Hepatocyte (in vitro differentiated cells): ENCODE measurements around the gene SLC5A6. TPM values are rescaled to one million over a fixed set of nuclear protein-coding genes. Genes with fewer than 3 reads are reported as not detected.

Experiments used
- DNase-seq: peaks from one replicate; pipeline ENCODE4 v3.0.0-alpha.2; 2016; ENCODE audit warnings: low spot score
- H2AFZ ChIP-seq: fragments of 200-600 bp; sonication (generic); 2 replicates; pipeline ENCODE4 v1.6.0; 2016; ENCODE audit warnings: antibody characterized with exemption, mild to moderate bottlenecking
- H3K27ac ChIP-seq: fragments of 200-600 bp; sonication (generic); 2 replicates; pipeline ENCODE4 v1.5.1; 2016; ENCODE audit warnings: mild to moderate bottlenecking
- H3K27me3 ChIP-seq: fragments of 200-600 bp; sonication (generic); 2 replicates; pipeline ENCODE4 v1.6.1; 2016
- H3K36me3 ChIP-seq: fragments of 200-600 bp; sonication (generic); replicated peaks from 2 replicates; pipeline ENCODE4 v1.5.1; 2016; ENCODE audit warnings: low read depth; ENCODE audit not compliant: insufficient read depth
- H3K4me1 ChIP-seq: fragments of 200-600 bp; sonication (generic); 2 replicates; pipeline ENCODE4 v1.5.1; 2016; ENCODE audit warnings: mild to moderate bottlenecking, moderate library complexity; ENCODE audit not compliant: insufficient read depth
- H3K4me2 ChIP-seq: fragments of 200-600 bp; sonication (generic); 2 replicates; pipeline ENCODE4 v1.6.0; 2016
- H3K4me3 ChIP-seq: fragments of 200-600 bp; sonication (generic); 2 replicates; pipeline ENCODE4 v1.5.1; 2016; ENCODE audit warnings: mild to moderate bottlenecking
- H3K79me2 ChIP-seq: fragments of 200-600 bp; sonication (generic); 2 replicates; pipeline ENCODE4 v1.6.0; 2017; ENCODE audit warnings: mild to moderate bottlenecking
- H3K9me2 ChIP-seq: fragments of 200-600 bp; sonication (generic); replicated peaks from 2 replicates; pipeline ENCODE4 v1.6.0; 2017; ENCODE audit warnings: mild to moderate bottlenecking; ENCODE audit not compliant: insufficient read depth
- H3K9me3 ChIP-seq: fragments of 200-600 bp; sonication (generic); 2 replicates; pipeline ENCODE4 v1.5.1; 2016; ENCODE audit warnings: low read depth, mild to moderate bottlenecking
- H4K20me1 ChIP-seq: fragments of 200-600 bp; sonication (generic); 2 replicates; pipeline ENCODE4 v1.6.0; 2016; ENCODE audit warnings: mild to moderate bottlenecking; ENCODE audit not compliant: insufficient read depth, poor library complexity, severe bottlenecking
- EZH2 ChIP-seq: fragments of 200-600 bp; sonication (generic); IDR thresholded peaks from 2 replicates; pipeline ENCODE4 v1.6.1; 2016; ENCODE audit warnings: antibody characterized with exemption, mild to moderate bottlenecking, borderline replicate concordance
- EZH2phosphoT487 ChIP-seq: fragments of 200-600 bp; sonication (generic); IDR thresholded peaks from one replicate; pipeline ENCODE4 v1.6.1; 2018; ENCODE audit warnings: antibody characterized with exemption, mild to moderate bottlenecking, low read depth, moderate library complexity; ENCODE audit not compliant: unreplicated experiment, severe bottlenecking
- WGBS: methylation state at CpG from one replicate; pipeline ENCODE4 v1.1.6; 2016; ENCODE audit warnings: low lambda C conversion rate; ENCODE audit errors: missing lambda C conversion rate; 5-methylcytosine and 5-hydroxymethylcytosine counted together
- polyA plus RNA-seq: library from polyadenylated mRNA; unstranded; fragments of >200 nt; fragmentation: Nextera tagmentation; extraction: Ambion mirVana; gene quantifications from 2 replicates; pipeline ENCODE4 v1.2.1, GENCODE V29; 2016
- total RNA-seq: library from RNA; depleted of rRNA; stranded (reverse); fragments of >200 nt; gene quantifications from 2 replicates; pipeline ENCODE4 v1.2.3, GENCODE V29; 2014
- TF ChIP-seq, protein P1 (sequence below): fragments of 200-600 bp; sonication (generic); IDR thresholded peaks from 2 replicates; pipeline ENCODE4 v1.5.1; 2016; ENCODE audit warnings: antibody characterized with exemption, mild to moderate bottlenecking; ENCODE audit not compliant: poor library complexity

The SLC5A6 gene
- total and polyA plus RNA-seq, 2 experiments from 2014 or later = 58.9 to 72.3 TPM

DNA sequence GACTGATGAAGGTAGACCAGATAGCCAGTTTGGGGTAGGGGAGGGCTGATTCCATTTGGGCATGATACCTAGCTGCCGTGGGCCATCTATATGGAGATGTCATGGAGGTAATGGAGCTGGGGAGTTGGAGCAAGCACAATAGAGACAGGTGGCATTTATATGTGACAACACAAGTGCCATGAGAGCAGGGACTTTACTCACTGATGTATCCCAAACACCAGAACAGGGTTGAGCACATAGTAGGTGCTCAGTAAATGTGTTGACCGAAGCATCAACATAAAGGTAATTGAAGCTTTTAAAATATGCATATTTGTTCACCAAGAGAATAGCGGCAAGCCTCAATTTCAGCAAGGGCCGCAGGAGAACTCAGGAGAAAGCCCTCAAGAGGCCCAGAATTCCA is 35.8 kb upstream of the SLC5A6 start:
- H4K20me1 ChIP-seq = no peaks in the 10 kb centered on the region
- no peak overlapping the region for H3K27ac ChIP-seq
- no peak overlapping the region for H2AFZ ChIP-seq
- no peak for DNase-seq
- H3K36me3 ChIP-seq = no peaks in the 10 kb centered on the region
- WGBS = 95% methylated on average over 4 of the region's 4 CpGs
- no peak overlapping the region for H3K4me2 ChIP-seq
- no peak overlapping the region for H3K4me3 ChIP-seq
- no peak for TF ChIP-seq EZH2
- TF ChIP-seq, protein P1, sequence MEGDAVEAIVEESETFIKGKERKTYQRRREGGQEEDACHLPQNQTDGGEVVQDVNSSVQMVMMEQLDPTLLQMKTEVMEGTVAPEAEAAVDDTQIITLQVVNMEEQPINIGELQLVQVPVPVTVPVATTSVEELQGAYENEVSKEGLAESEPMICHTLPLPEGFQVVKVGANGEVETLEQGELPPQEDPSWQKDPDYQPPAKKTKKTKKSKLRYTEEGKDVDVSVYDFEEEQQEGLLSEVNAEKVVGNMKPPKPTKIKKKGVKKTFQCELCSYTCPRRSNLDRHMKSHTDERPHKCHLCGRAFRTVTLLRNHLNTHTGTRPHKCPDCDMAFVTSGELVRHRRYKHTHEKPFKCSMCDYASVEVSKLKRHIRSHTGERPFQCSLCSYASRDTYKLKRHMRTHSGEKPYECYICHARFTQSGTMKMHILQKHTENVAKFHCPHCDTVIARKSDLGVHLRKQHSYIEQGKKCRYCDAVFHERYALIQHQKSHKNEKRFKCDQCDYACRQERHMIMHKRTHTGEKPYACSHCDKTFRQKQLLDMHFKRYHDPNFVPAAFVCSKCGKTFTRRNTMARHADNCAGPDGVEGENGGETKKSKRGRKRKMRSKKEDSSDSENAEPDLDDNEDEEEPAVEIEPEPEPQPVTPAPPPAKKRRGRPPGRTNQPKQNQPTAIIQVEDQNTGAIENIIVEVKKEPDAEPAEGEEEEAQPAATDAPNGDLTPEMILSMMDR = no peak
- no peak for TF ChIP-seq EZH2phosphoT487
- H3K9me2 ChIP-seq = no peaks in the 10 kb centered on the region
- peaks cover 15% of the 10 kb centered on the region for H3K27me3 ChIP-seq
- no peaks in the 10 kb centered on the region for H3K79me2 ChIP-seq
- no peaks in the 10 kb centered on the region for H3K4me1 ChIP-seq
- H3K9me3 ChIP-seq = no peaks in the 10 kb centered on the region

DNA sequence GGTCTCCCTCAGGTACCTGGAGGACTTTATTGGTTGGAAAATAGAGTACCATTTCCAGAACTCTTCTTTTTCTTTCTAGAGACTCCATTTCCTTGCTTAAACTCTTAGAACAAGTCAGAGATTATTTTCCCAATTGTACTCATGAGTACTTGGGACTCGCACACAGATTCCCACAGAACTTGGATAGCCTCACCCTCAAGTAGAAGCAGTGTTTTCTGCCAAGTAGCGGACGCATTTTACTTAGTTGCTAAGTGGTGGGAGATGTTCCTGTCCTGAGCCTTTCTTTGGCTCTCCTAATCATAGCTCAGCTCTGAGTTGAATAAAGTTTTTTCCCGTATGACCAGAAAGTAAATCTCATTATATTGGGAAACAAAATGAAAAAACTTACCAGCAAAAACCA is 33.6 kb upstream of the SLC5A6 start:
- no peak for DNase-seq
- Histone ChIP-seq H4K20me1 (no peaks in the 10 kb centered on the region), H3K27ac (no peak overlapping the region), H3K79me2 (no peaks in the 10 kb centered on the region), H3K4me1 (no peaks in the 10 kb centered on the region), H2AFZ (no peak overlapping the region), H3K27me3 (peaks cover 7% of the 10 kb centered on the region), H3K9me2 (no peaks in the 10 kb centered on the region), H3K9me3 (no peaks in the 10 kb centered on the region), H3K36me3 (no peaks in the 10 kb centered on the region), H3K4me2 (no peak overlapping the region), H3K4me3 (no peak overlapping the region)
- 94% methylated on average over 4 of the region's 4 CpGs for WGBS
- TF ChIP-seq, protein P1 = no peak
- no peak for TF ChIP-seq EZH2phosphoT487
- no peak for TF ChIP-seq EZH2

DNA sequence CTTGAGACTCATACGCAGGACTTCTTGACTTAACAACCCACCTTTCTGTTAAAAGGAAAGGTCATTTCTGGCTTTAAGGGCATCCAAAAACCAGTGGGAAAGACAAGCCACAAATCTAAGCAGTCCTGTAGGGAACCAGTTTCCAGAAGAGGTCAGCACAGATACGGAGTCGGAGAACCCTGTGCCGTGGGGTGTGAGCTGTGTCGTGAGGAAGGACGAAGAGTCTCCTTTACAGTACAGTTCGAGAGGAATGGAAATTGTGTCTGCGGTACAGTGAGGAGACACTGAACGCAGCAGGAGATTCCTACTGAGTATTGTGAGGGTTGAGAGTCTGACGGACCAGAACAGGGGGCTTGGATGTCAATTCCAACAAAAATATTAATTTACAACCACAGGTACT is 33.0 kb upstream of the SLC5A6 start:
- no peaks in the 10 kb centered on the region for H3K9me2 ChIP-seq

More for the DNA sequence above, 33.0 kb upstream of the SLC5A6 start:
- H3K4me3 ChIP-seq = no peak overlapping the region
- H2AFZ ChIP-seq = no peak overlapping the region
- no peak for TF ChIP-seq EZH2phosphoT487
- TF ChIP-seq, protein P1 = no peak
- no peaks in the 10 kb centered on the region for H3K79me2 ChIP-seq
- H4K20me1 ChIP-seq = no peaks in the 10 kb centered on the region
- H3K4me1 ChIP-seq = no peaks in the 10 kb centered on the region
- no peaks in the 10 kb centered on the region for H3K36me3 ChIP-seq
- peaks cover 3% of the 10 kb centered on the region for H3K27me3 ChIP-seq
- no peaks in the 10 kb centered on the region for H3K9me3 ChIP-seq
- no peak for DNase-seq
- 90% methylated on average over 10 of the region's 10 CpGs for WGBS
- no peak overlapping the region for H3K27ac ChIP-seq
- H3K4me2 ChIP-seq = no peak overlapping the region
